IMR-90 (cell line): ENCODE measurements around the gene AUTS2. TPM values are rescaled to one million over a fixed set of nuclear protein-coding genes. Genes with fewer than 3 reads are reported as not detected.

Experiments used
- ATAC-seq: fragments of 200-7000 bp; cut with Tn5 transposase; 2 replicates; pipeline ENCODE4 v1.9.1; 2020; ENCODE audit warnings: low read depth, mild to moderate bottlenecking, moderate library complexity
- BruUV-seq: library from RNA; stranded (reverse); fragments of 400-500 nt; replicated peaks from 2 replicates; lab custom pipeline; 2021; lab: Mats Ljungman, UMichigan
- CTCF ChIA-PET: fragments of 300-600 bp; formaldehyde crosslinking; extraction: SDS; loops from one replicate; lab custom pipeline; 2021; ENCODE audit warnings: antibody characterized with exemption; lab: Yijun Ruan, JAX
- POLR2A ChIA-PET: fragments of 300-600 bp; sonication (Branson Sonifier 250); formaldehyde crosslinking; loops from one replicate; lab custom pipeline; 2022; ENCODE audit warnings: antibody characterized with exemption; ENCODE audit not compliant: unreplicated experiment; lab: Charles Lee
- DNase-seq: peaks from one replicate; pipeline ENCODE4 v3.0.0; 2013
- H2AFZ ChIP-seq: replicated peaks from 2 replicates; pipeline ENCODE3; 2013; ENCODE audit warnings: low read length, mild to moderate bottlenecking; ENCODE audit not compliant: poor library complexity
- H2AK5ac ChIP-seq: 2 replicates; pipeline ENCODE4 v1.6.1; 2013; ENCODE audit warnings: low read depth, low read length, inconsistent platforms
- H2AK9ac ChIP-seq: replicated peaks from 2 replicates; pipeline ENCODE3; 2013; ENCODE audit warnings: mild to moderate bottlenecking, low read depth, low read length, moderate library complexity; ENCODE audit not compliant: poor library complexity
- H2BK120ac ChIP-seq: 2 replicates; pipeline ENCODE4 v1.6.1; 2013; ENCODE audit warnings: low read depth, low read length, inconsistent platforms
- H2BK15ac ChIP-seq: 3 replicates; pipeline ENCODE4 v1.6.1; 2013; ENCODE audit warnings: low read depth, low read length, inconsistent platforms
- H2BK20ac ChIP-seq: 2 replicates; pipeline ENCODE4 v1.6.1; 2013; ENCODE audit warnings: low read depth, mild to moderate bottlenecking, inconsistent platforms, low read length, moderate library complexity
- H2BK5ac ChIP-seq: 2 replicates; pipeline ENCODE4 v1.6.1; 2013; ENCODE audit warnings: mild to moderate bottlenecking, low read depth, low read length, inconsistent platforms; ENCODE audit not compliant: poor library complexity, severe bottlenecking
- H3K14ac ChIP-seq: replicated peaks from 2 replicates; pipeline ENCODE4 v1.6.1; 2013; ENCODE audit warnings: low read depth, low read length, inconsistent platforms
- H3K18ac ChIP-seq: 2 replicates; pipeline ENCODE4 v1.6.1; 2013; ENCODE audit warnings: low read depth, low read length, control low read depth
- H3K23ac ChIP-seq: 2 replicates; pipeline ENCODE4 v1.6.1; 2013; ENCODE audit warnings: low read depth, low read length, inconsistent platforms
- H3K27ac ChIP-seq: 2 replicates; pipeline ENCODE4 v1.5.1; 2013; ENCODE audit warnings: mild to moderate bottlenecking, control low read depth, low read length; ENCODE audit not compliant: insufficient read depth
- H3K27me3 ChIP-seq: 2 replicates; pipeline ENCODE4 v1.6.1; 2013; ENCODE audit warnings: low read length; ENCODE audit not compliant: control insufficient read depth, insufficient read depth
- H3K36me3 ChIP-seq: 2 replicates; pipeline ENCODE4 v1.6.1; 2013; ENCODE audit warnings: low read length, mixed read lengths; ENCODE audit not compliant: control insufficient read depth, insufficient read depth
- H3K4ac ChIP-seq: 2 replicates; pipeline ENCODE4 v1.6.1; 2013; ENCODE audit warnings: low read depth, low read length, inconsistent platforms
- H3K4me1 ChIP-seq: 2 replicates; pipeline ENCODE4 v1.6.1; 2013; ENCODE audit warnings: low read length, mixed read lengths; ENCODE audit not compliant: control insufficient read depth, insufficient read depth
- H3K4me2 ChIP-seq: 2 replicates; pipeline ENCODE4 v1.6.1; 2013; ENCODE audit warnings: low read depth, mild to moderate bottlenecking, control low read depth, low read length, moderate library complexity
- H3K4me3 ChIP-seq: 2 replicates; pipeline ENCODE4 v1.5.1; 2013; ENCODE audit warnings: low read depth, mild to moderate bottlenecking, control low read depth, low read length, moderate library complexity; ENCODE audit not compliant: insufficient read depth
- H3K56ac ChIP-seq: 2 replicates; pipeline ENCODE4 v1.6.1; 2013; ENCODE audit warnings: low read length, inconsistent platforms; ENCODE audit not compliant: insufficient read depth; ENCODE audit errors: extremely low read depth
- H3K79me1 ChIP-seq, 2 experiments: 2 replicates each; pipeline ENCODE4 v1.6.1; 2013; ENCODE audit warnings: low read length in 2 of 2, inconsistent platforms in 1 of 2, low read depth in 1 of 2
- H3K9ac ChIP-seq: 2 replicates; pipeline ENCODE4 v1.6.1; 2013; ENCODE audit warnings: low read depth, low read length, control low read depth
- H3K9me1 ChIP-seq: 2 replicates; pipeline ENCODE4 v1.6.1; 2013; ENCODE audit warnings: low read length, inconsistent platforms; ENCODE audit not compliant: insufficient read depth
- H3K9me3 ChIP-seq: 2 replicates; pipeline ENCODE4 v1.6.1; 2013; ENCODE audit warnings: low read length; ENCODE audit not compliant: control insufficient read depth, insufficient read depth
- H4K20me1 ChIP-seq: 2 replicates; pipeline ENCODE4 v1.6.1; 2013; ENCODE audit warnings: low read length, inconsistent platforms; ENCODE audit not compliant: insufficient read depth
- H4K5ac ChIP-seq: 2 replicates; pipeline ENCODE4 v1.6.1; 2013; ENCODE audit warnings: mild to moderate bottlenecking, low read depth, low read length, control low read depth
- H4K8ac ChIP-seq, 2 experiments: 2 replicates each; pipeline ENCODE4 v1.6.1; 2013; ENCODE audit warnings: low read depth in 2 of 2, low read length in 2 of 2, control low read depth in 1 of 2, inconsistent platforms in 1 of 2
- H4K91ac ChIP-seq: 2 replicates; pipeline ENCODE4 v1.6.1; 2013; ENCODE audit warnings: low read depth, low read length, inconsistent platforms; ENCODE audit not compliant: insufficient read depth
- BHLHE40 ChIP-seq: fragments of 150-350 bp; IDR thresholded peaks from 2 replicates; pipeline ENCODE4 v1.6.1; 2016; ENCODE audit warnings: mild to moderate bottlenecking, low read depth, low read length
- CHD1 ChIP-seq: IDR thresholded peaks from 2 replicates; pipeline ENCODE4 v1.6.1; 2012; ENCODE audit warnings: low read depth, low read length, improper control_type of control experiment
- FOS ChIP-seq: fragments of 150-350 bp; IDR thresholded peaks from 2 replicates; pipeline ENCODE4 v1.6.1; 2016; ENCODE audit warnings: low read depth, low read length
- MXI1 ChIP-seq: IDR thresholded peaks from 2 replicates; pipeline ENCODE4 v1.6.1; 2012; ENCODE audit warnings: low read depth, mild to moderate bottlenecking, low read length, moderate library complexity, borderline replicate concordance
- RCOR1 ChIP-seq: IDR thresholded peaks from 2 replicates; pipeline ENCODE4 v1.6.1; 2012; ENCODE audit warnings: mild to moderate bottlenecking, low read length, improper control_type of control experiment; ENCODE audit not compliant: insufficient replicate concordance
- RFX5 ChIP-seq: IDR thresholded peaks from 2 replicates; pipeline ENCODE4 v1.8.0; 2012; ENCODE audit warnings: low read depth, mild to moderate bottlenecking, low read length, moderate library complexity
- WGBS, 2 experiments: methylation state at CpG; one replicate each; pipeline versions ENCODE4 v1.1.5 to v1.1.7; 2013; ENCODE audit warnings: missing lambda C conversion rate in 2 of 2; ENCODE audit not compliant: insufficient read length in 1 of 2; ENCODE audit errors: extremely low coverage in 2 of 2; 5-methylcytosine and 5-hydroxymethylcytosine counted together
- dilution Hi-C: fragments of 300-500 bp; cut with HindIII; formaldehyde crosslinking; loops from one replicate; pipeline ENCODE4 v1.14.3; 2018; ENCODE audit warnings: low sequenced_read_pairs; ENCODE audit not compliant: unreplicated experiment
- in situ Hi-C: fragments of 300-500 bp; cut with MboI; formaldehyde crosslinking; loops from 3 replicates; pipeline ENCODE4 v1.14.3; 2019; ENCODE audit warnings: low sequenced_read_pairs, inconsistent platforms, mixed read lengths
- intact Hi-C: fragments of 100-400 bp; cut with micrococcal nuclease; formaldehyde crosslinking; loops from 2 replicates; pipeline ENCODE4 v1.10.0; 2022
- polyA plus RNA-seq, 3 experiments: library from polyadenylated mRNA; depleted of rRNA; stranded (reverse); fragments of >200 nt; gene quantifications; 2 replicates each; pipeline ENCODE4 v1.2.3, GENCODE V29; 2012; ENCODE audit warnings: low replicate concordance in 1 of 3
- total RNA-seq: library from RNA; depleted of rRNA; stranded (reverse); fragments of >200 nt; gene quantifications from 2 replicates; pipeline ENCODE4 v1.2.3, GENCODE V29; 2012
- TF ChIP-seq, protein P1 (sequence below): conservative IDR thresholded peaks from 2 replicates; pipeline ENCODE4 v1.5.1; 2012; ENCODE audit warnings: mild to moderate bottlenecking, low read depth, low read length, improper control_type of control experiment

The AUTS2 gene
- total and polyA plus RNA-seq, 2 of the 4 experiments (the other 2 are of a cell fraction) = 0.90 to 3.0 TPM

DNA sequence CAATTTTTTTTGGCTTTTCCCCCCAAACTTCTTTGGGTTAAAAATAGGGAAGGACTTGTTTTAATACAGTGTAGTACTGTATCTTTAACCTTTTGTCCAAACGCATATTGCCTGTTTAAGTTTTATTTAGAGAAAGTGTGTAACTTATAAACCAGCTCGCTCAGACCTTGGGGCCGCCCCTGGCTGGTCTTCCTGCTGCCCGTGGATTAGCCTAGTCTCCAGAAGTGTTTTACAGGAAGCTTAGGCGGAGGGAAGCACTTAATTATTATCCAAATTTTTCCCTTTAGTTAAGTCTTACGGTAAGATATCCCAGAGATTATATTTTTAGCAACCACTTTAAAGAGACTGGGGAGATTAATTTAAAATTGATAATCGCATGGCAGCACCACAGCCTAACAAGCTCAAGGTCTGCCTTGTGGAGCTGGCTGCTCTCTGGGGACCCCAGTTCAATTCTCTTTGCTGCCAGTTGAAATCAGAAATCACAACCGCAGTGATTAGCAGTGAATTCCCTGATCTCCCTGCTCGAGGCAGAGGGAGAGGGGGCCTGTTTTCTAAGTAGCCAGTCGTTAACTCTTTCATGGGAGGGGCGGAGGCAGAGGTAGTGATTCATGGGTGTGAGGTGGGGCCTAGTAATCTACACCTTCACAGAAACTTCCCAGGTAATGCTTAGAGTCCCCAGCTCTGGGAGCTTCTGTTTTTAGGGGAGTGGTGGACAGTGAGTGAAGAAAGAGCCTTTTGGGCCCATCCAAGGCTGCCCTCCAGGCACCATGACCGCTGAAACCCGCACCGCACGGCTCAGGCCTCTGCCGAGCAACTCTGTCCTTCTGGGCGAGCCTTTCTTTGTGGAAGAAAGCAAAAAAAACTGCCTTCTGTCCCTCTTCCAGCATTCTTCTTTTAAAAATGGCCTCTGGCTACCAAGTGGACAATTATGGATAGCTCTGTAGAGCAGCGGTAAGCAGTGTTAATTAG, 984.9 kb downstream of the AUTS2 start:
- no peak for TF ChIP-seq FOS
- no peak for TF ChIP-seq RCOR1
- no peak for TF ChIP-seq RFX5
- no peak for TF ChIP-seq MXI1
- no peak for TF ChIP-seq BHLHE40
- no peak for TF ChIP-seq CHD1
- TF ChIP-seq, protein P1, sequence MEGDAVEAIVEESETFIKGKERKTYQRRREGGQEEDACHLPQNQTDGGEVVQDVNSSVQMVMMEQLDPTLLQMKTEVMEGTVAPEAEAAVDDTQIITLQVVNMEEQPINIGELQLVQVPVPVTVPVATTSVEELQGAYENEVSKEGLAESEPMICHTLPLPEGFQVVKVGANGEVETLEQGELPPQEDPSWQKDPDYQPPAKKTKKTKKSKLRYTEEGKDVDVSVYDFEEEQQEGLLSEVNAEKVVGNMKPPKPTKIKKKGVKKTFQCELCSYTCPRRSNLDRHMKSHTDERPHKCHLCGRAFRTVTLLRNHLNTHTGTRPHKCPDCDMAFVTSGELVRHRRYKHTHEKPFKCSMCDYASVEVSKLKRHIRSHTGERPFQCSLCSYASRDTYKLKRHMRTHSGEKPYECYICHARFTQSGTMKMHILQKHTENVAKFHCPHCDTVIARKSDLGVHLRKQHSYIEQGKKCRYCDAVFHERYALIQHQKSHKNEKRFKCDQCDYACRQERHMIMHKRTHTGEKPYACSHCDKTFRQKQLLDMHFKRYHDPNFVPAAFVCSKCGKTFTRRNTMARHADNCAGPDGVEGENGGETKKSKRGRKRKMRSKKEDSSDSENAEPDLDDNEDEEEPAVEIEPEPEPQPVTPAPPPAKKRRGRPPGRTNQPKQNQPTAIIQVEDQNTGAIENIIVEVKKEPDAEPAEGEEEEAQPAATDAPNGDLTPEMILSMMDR = no peak
- Histone ChIP-seq H3K14ac (no peak overlapping the region), H3K18ac (no peak overlapping the region), H3K4ac (no peak overlapping the region), H3K9me3 (no peaks in the 10 kb centered on the region), H2BK5ac (no peak overlapping the region), H3K4me3 (no peak overlapping the region), H2AK9ac (no peak overlapping the region), H3K9me1 (no peaks in the 10 kb centered on the region), H3K27me3 (no peaks in the 10 kb centered on the region; the same call in 1 of the 2 replicates), H2AFZ (no peak overlapping the region), H4K91ac (no peak overlapping the region), H3K4me2 (no peak overlapping the region), H2BK15ac (no peak overlapping the region), H4K8ac (no peak overlapping the region), H3K36me3 (no peaks in the 10 kb centered on the region), H3K4me1 (no peaks in the 10 kb centered on the region), H2AK5ac (no peak overlapping the region), H3K56ac (no peak overlapping the region), H4K20me1 (no peaks in the 10 kb centered on the region), H3K9ac (no peak overlapping the region), H2BK120ac (no peak overlapping the region), H3K27ac (no peak overlapping the region), H3K23ac (no peak overlapping the region), H4K5ac (no peak overlapping the region), H3K79me1 (no peaks in the 10 kb centered on the region), H2BK20ac (no peak overlapping the region)
- no TSS peak for BruUV-seq
- dilution Hi-C loops (no loop called here), in situ Hi-C loops (no loop called here), intact Hi-C loops (no loop called here)
- 80% methylated on average over 1 of the region's 18 CpGs; no CpG with 5 or more reads in 1 of the 2 experiments for WGBS, 2 experiments
- DNase-seq = no peak
- ChIA-PET POLR2A (no interaction called here), CTCF (no interaction called here)
- ATAC-seq = no peak
